Choroid plexus epithelial cell (primary cell): ENCODE measurements around the gene CD34.
"Not testable (repeated sequence)": the region's sequence is repeated elsewhere in the genome, so short reads cannot be mapped to it uniquely, and the experiment has no call there.

ENCODE experiments used
- DNase-seq: peaks from one replicate; pipeline ENCODE4 v3.0.0-alpha.2; 2010; ENCODE audit warnings: low read depth
- H3K4me3 ChIP-seq: 2 replicates; pipeline ENCODE4 v1.5.1; 2011; ENCODE audit warnings: low read depth, mild to moderate bottlenecking, control low read depth, low read length, moderate library complexity
- TF ChIP-seq, protein P1 (sequence below): conservative IDR thresholded peaks from 2 replicates; pipeline ENCODE4 v1.5.1; 2011; ENCODE audit warnings: low read depth, mild to moderate bottlenecking, control low read depth, inconsistent platforms, low read length, moderate library complexity

CD34 gene

DNA sequence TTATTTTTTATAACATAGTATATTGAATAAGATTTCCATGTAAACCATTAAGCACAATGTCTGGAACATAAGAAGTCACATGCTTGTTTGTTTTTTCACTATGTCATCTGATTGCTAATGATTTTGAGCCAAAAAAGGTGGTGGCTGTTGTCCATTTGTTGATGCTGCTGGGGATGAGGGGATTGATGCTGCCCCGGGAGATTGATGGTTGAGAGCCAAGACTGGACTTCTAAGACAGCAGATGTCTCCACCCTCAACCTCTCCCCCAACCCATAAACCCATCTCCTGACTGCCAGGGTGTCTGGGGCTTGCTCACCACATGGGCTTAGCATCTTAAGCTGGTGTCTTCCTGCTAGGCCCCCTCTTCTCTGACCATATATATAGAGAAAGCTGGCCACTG lies 35.8 kb upstream of the CD34 start:
- TF ChIP-seq, protein P1, sequence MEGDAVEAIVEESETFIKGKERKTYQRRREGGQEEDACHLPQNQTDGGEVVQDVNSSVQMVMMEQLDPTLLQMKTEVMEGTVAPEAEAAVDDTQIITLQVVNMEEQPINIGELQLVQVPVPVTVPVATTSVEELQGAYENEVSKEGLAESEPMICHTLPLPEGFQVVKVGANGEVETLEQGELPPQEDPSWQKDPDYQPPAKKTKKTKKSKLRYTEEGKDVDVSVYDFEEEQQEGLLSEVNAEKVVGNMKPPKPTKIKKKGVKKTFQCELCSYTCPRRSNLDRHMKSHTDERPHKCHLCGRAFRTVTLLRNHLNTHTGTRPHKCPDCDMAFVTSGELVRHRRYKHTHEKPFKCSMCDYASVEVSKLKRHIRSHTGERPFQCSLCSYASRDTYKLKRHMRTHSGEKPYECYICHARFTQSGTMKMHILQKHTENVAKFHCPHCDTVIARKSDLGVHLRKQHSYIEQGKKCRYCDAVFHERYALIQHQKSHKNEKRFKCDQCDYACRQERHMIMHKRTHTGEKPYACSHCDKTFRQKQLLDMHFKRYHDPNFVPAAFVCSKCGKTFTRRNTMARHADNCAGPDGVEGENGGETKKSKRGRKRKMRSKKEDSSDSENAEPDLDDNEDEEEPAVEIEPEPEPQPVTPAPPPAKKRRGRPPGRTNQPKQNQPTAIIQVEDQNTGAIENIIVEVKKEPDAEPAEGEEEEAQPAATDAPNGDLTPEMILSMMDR: no peak
- no peak overlapping the region for H3K4me3 ChIP-seq
- no peak for DNase-seq

DNA sequence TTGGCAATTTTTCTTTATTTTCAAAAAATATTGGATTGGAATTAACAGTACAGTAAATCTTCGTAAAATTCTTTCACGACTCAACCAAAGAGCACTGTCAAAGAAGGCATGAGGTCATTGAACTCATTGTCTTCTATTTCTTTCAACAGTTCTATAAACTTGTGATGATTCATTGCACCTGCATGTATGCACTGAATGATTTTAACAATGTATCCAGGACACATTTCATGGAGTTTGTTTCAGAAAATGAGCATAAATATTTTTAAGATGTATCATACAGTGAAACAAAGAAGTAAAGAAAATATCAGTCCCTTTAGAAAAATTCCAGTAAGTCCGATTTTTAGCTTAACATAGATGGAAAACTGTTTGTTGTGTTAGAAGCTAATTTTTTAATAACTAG lies 33.6 kb upstream of the CD34 start:
- TF ChIP-seq, protein P1: no peak
- DNase-seq: no peak
- H3K4me3 ChIP-seq: no peak overlapping the region

DNA sequence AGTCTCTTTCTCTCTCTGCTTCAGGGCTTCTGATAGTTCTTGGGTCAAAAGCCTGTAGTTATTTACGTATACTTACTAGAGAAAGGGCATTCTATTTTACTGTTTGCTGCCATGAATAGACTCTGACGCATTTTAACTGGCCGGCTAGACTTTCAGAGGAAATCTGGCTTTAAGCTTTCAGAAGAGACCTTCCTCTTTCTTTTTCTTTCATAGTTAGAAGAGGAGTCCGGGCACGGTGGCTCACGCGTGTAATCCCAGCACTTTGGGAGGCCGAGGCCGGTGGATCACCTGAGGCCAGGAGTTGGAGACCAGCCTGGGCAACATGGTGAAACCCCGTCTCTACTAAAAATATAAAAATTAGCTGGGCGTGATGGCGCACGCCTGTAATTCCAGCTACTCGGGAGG lies 31.4 kb upstream of the CD34 start:
- not testable (repeated sequence) for DNase-seq, H3K4me3 ChIP-seq

DNA sequence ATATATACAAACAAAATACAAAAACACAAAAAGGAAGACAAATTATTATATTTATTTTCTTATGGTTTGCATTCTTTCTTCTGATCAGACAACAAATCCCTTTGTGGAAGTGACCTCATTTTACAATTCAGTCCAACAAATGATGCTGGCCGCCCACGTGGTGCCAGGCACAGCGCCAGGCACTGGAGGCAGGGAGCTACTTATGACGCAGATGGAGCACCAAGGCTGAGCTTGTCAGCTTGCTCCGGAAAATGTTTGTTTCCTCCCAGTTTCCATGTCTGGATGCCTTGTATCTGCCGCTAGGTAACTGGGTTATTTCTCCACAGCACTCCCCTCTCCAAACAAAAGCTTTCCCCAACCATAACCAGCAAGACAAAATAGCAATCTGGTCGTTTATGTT lies 30.7 kb upstream of the CD34 start:
- TF ChIP-seq, protein P1: no peak
- no peak overlapping the region for H3K4me3 ChIP-seq
- DNase-seq: peak; percentile 44

DNA sequence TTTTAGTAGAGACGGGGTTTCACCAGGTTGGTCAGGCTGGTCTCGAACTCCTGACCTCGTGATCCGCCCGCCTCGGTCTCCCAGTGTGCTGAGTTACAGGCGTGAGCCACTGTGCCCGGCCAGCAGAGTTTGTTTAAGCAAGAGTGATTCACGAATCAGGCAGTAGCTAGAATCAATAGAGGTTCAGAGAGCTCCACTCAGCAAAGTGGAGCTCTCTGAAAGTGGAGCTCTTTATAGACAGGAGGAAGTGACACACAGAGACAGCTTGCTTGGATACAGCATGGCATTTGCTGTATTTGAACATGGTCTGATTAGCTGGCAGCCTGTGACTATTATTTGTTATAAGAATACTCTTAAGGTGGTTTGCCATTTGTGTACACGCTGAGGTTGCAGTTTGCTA lies 27.1 kb upstream of the CD34 start:
- H3K4me3 ChIP-seq: no peak overlapping the region
- peak; percentile 39 for DNase-seq
- TF ChIP-seq, protein P1: no peak

DNA sequence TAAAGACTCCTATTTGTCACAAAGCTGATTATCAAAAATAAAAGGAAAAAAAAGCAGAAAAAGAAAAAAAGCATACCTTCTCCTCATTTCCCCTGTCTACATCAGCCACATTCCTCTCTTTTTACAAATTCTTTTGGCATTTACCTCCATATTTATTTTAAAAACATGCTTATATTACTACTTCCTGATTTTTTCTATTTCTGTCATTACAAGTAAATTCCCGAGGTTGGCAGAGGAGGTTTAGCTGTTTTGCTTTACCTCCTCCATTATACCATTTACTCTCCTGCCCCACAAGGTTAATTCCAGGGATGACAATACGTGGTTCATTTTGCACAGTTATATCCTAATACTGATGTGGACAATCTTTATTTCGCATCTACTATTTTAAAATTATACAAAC lies 26.3 kb upstream of the CD34 start:
- H3K4me3 ChIP-seq: no peak overlapping the region
- DNase-seq: no peak
- TF ChIP-seq, protein P1: no peak

DNA sequence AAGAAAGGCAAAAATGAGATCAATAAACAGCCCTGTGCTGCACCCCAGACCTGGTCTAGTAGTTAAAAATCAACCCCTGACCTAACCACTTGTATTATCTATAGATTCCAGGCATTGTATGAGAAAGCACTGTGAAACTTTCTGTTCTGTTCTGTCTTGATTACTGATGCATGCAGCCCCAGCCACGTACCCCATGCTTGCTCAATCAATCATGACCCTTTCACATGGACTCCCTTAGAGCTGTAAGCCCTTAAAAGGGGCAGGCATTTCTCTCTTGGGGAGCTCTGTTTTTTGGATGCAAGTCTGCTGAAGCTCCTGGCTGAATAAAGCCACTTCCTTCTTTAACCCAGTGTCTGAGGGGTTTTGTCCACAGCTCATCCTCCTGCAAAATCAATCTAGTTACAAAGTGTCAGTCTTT lies 24.2 kb upstream of the CD34 start:
- H3K4me3 ChIP-seq: no peak overlapping the region
- TF ChIP-seq, protein P1: no peak
- DNase-seq: no peak
